Motor neuron (in vitro differentiated cells): ENCODE measurements around the gene NR1H2. TPM values are rescaled to one million over a fixed set of nuclear protein-coding genes. Genes with fewer than 3 reads are reported as not detected.
"Not testable (repeated sequence)": the region's sequence is repeated elsewhere in the genome, so short reads cannot be mapped to it uniquely, and the experiment has no call there.

ENCODE experiments used
- ATAC-seq, 8 experiments: fragments of 200-7000 bp; cut with Tn5 transposase; replicated peaks in 6 of 8; 2 replicates each; pipeline ENCODE4 v1.8.0; 2021; ENCODE audit warnings: mild to moderate bottlenecking in 8 of 8, moderate library complexity in 8 of 8
- H3K27ac ChIP-seq, 2 donors: fragments of 250-450 bp; sonication (Bioruptor Pico); 2 replicates each; pipeline ENCODE4 v1.9.0; 2021; ENCODE audit warnings: antibody characterized with exemption in 2 of 2, mild to moderate bottlenecking in 2 of 2, moderate library complexity in 1 of 2
- H3K4me1 ChIP-seq, 2 donors: fragments of 250-450 bp; sonication (Bioruptor Pico); replicated peaks in 1 of 2; 2 replicates each; pipeline ENCODE4 v1.6.1; 2021; ENCODE audit warnings: antibody characterized with exemption in 2 of 2, mild to moderate bottlenecking in 2 of 2, moderate library complexity in 1 of 2
- H3K4me3 ChIP-seq, 5 donors: fragments of 250-450 bp; sonication (Bioruptor Pico); 2 replicates each; pipeline ENCODE4 v1.9.0; 2021; ENCODE audit warnings: antibody characterized with exemption in 5 of 5, mild to moderate bottlenecking in 5 of 5, moderate library complexity in 4 of 5
- WGBS, 10 experiments: fragments of 450-650 bp; shearing (Covaris generic); methylation state at CpG; one replicate each; pipeline ENCODE4 v1.0.0; 2022; 5-methylcytosine and 5-hydroxymethylcytosine counted together
- in situ Hi-C, 9 experiments: fragments of 400-800 bp; cut with MboI; loops; one replicate each; pipeline ENCODE4 v1.15.0; 2021; ENCODE audit warnings: low sequenced_read_pairs in 9 of 9, low pct_unique_long_range_greater_than_20kb in 2 of 9; ENCODE audit not compliant: unreplicated experiment in 9 of 9
- total RNA-seq, 8 experiments: library from RNA; unstranded; fragments of 300-600 nt; gene quantifications; 2 replicates each; pipeline versions ENCODE4 v1.2.3 to v1.2.4, GENCODE V29; 2022

The NR1H2 gene
- total RNA-seq, 8 experiments from 2014 or later = 13.5 to 71.4 (median 30.6) TPM

GRCh38 chr19:50383852-50384684, 7.8 kb downstream of the NR1H2 start, which contains the start of gene POLD1:
Gene POLD1, plus strand, starts transcription at chr19:50384347. Its CDS starts 14,505 bp downstream, at chr19:50398852.
- in situ Hi-C loops = no loop called here
- WGBS, 10 experiments = 4% methylated on average over 5 of the region's 78 CpGs; no CpG with 5 or more reads in 9 of the 10 experiments
- H3K4me1 ChIP-seq = peaks cover 8% of the 10 kb centered on the region in 2 donors
- peak within 1 kb of the TSS; percentile 43 to 47 for H3K27ac ChIP-seq
- ATAC-seq = peak; percentile 67 to 89 (median 84)
- peak within 1 kb of the TSS; percentile 42 to 66 (median 51) for H3K4me3 ChIP-seq

- 0 to 44% (median 6%) methylated on average over 3 to 23 of the region's 26 CpGs; no CpG with 5 or more reads in 1 of the 10 experiments for WGBS, 10 experiments
- H3K4me1 ChIP-seq = peaks cover 8% of the 10 kb centered on the region in 2 donors
- peak overlapping the region; percentile 36 to 47 for H3K27ac ChIP-seq
- peak in 6 of 8 experiments; percentile 1 to 15 (median 3) for ATAC-seq
- peak overlapping the region; percentile 42 to 66 (median 51) for H3K4me3 ChIP-seq
- in situ Hi-C loops = no loop called here
Measured at GRCh38 chr19:50384685-50385535, 8.7 kb downstream of the NR1H2 start.

- no peak for ATAC-seq
- Histone ChIP-seq H3K4me3 (no peak overlapping the region), H3K4me1 (peaks cover 8% of the 10 kb centered on the region in 2 donors), H3K27ac (no peak overlapping the region)
- in situ Hi-C loops = no loop called here
- 80 to 97% (median 90%) methylated on average over 3 to 10 of the region's 21 CpGs; no CpG with 5 or more reads in 2 of the 10 experiments for WGBS, 10 experiments
Measured at GRCh38 chr19:50387176-50387867, 11.1 kb downstream of the NR1H2 start.

- WGBS, 10 experiments = 93 to 100% (median 100%) methylated on average over 1 to 5 of the region's 8 CpGs; no CpG with 5 or more reads in 5 of the 10 experiments
- H3K4me3 ChIP-seq = no peak overlapping the region
- no peak for ATAC-seq
- H3K27ac ChIP-seq = no peak overlapping the region
- peaks cover 8% of the 10 kb centered on the region in 2 donors for H3K4me1 ChIP-seq
- in situ Hi-C loops = no loop called here
Measured at GRCh38 chr19:50387868-50388245, 11.6 kb downstream of the NR1H2 start.

GRCh38 chr19:50390295-50390694, 14.0 kb downstream of the NR1H2 start:
- 80 to 100% (median 96%) methylated on average over 1 to 3 of the region's 3 CpGs; no CpG with 5 or more reads in 5 of the 10 experiments for WGBS, 10 experiments
- H3K4me3 ChIP-seq, in situ Hi-C loops, ATAC-seq, H3K4me1 ChIP-seq, H3K27ac ChIP-seq: not testable (repeated sequence)

GRCh38 chr19:50390952-50391351, 14.7 kb downstream of the NR1H2 start:
- H3K4me1 ChIP-seq, H3K4me3 ChIP-seq, ATAC-seq, H3K27ac ChIP-seq, in situ Hi-C loops: not testable (repeated sequence)
- 100% methylated on average over 5 of the region's 23 CpGs; no CpG with 5 or more reads in 9 of the 10 experiments for WGBS, 10 experiments

- no peaks in the 10 kb centered on the region for H3K4me1 ChIP-seq
- WGBS, 10 experiments = 86 to 100% (median 100%) methylated on average over 1 to 5 of the region's 5 CpGs
Measured at GRCh38 chr19:50392759-50393158, 16.5 kb downstream of the NR1H2 start.

GRCh38 chr19:50393589-50393988, 17.3 kb downstream of the NR1H2 start:
- WGBS, 10 experiments = 70 to 100% (median 96%) methylated on average over 1 to 3 of the region's 4 CpGs; no CpG with 5 or more reads in 2 of the 10 experiments
- no peaks in the 10 kb centered on the region for H3K4me1 ChIP-seq
- H3K4me3 ChIP-seq = no peak overlapping the region
- H3K27ac ChIP-seq = peak overlapping the region in 1 of 2 donors; percentile 22
- in situ Hi-C loops = no loop called here
- peak in 3 of 8 experiments; percentile 17 to 80 (median 69) for ATAC-seq

More at GRCh38 chr19:50392759-50393158, 16.5 kb downstream of the NR1H2 start:
- no peak overlapping the region for H3K27ac ChIP-seq
- no peak for ATAC-seq
- in situ Hi-C loops = no loop called here
- no peak overlapping the region for H3K4me3 ChIP-seq

GRCh38 chr19:50394017-50394416, 17.8 kb downstream of the NR1H2 start:
- Histone ChIP-seq H3K4me1 (no peaks in the 10 kb centered on the region), H3K27ac (peak overlapping the region in 1 of 2 donors; percentile 22), H3K4me3 (no peak overlapping the region)
- in situ Hi-C loops = no loop called here
- peak in 1 of 8 experiments; percentile 13 for ATAC-seq
- 95 to 100% (median 96%) methylated on average over 3 to 7 of the region's 9 CpGs; no CpG with 5 or more reads in 7 of the 10 experiments for WGBS, 10 experiments

GRCh38 chr19:50398675-50399367, 22.6 kb downstream of the NR1H2 start:
- in situ Hi-C loops = no loop called here
- Histone ChIP-seq H3K4me1 (no peaks in the 10 kb centered on the region), H3K27ac (no peak overlapping the region), H3K4me3 (no peak overlapping the region)
- WGBS, 10 experiments = 76 to 100% (median 94%) methylated on average over 2 to 7 of the region's 13 CpGs; no CpG with 5 or more reads in 5 of the 10 experiments
- ATAC-seq = no peak

- no peak overlapping the region for H3K4me3 ChIP-seq
- WGBS, 10 experiments = 90 to 100% (median 98%) methylated on average over 2 to 4 of the region's 10 CpGs; no CpG with 5 or more reads in 6 of the 10 experiments
- no peaks in the 10 kb centered on the region for H3K4me1 ChIP-seq
- in situ Hi-C loops = no loop called here
- H3K27ac ChIP-seq = no peak overlapping the region
- ATAC-seq = no peak
Measured at GRCh38 chr19:50399368-50399745, 23.1 kb downstream of the NR1H2 start.
